ENCODE results near the gene VWDE.

VWDE gene

GRCh38 chr7:12287901-12288300 is 115.8 kb downstream of the VWDE start:
- no peak for DNase-seq (ENCODE audit: low spot score)

GRCh38 chr7:12281038-12281437 is 122.6 kb downstream of the VWDE start:
- DNase-seq (ENCODE audit: low spot score), result no peak
